CD4-positive, alpha-beta T cell treated with Interleukin-15 for 4 hours (primary cell): ENCODE results near the gene PLEKHG2.
A peak's percentile ranks its signal among the peaks of the same experiment; 100 is the strongest.

Experiments used
- DNase-seq: peaks from one replicate; pipeline ENCODE4 v3.0.0-alpha.2; 2020; ENCODE audit warnings: low spot score

Gene PLEKHG2

DNA sequence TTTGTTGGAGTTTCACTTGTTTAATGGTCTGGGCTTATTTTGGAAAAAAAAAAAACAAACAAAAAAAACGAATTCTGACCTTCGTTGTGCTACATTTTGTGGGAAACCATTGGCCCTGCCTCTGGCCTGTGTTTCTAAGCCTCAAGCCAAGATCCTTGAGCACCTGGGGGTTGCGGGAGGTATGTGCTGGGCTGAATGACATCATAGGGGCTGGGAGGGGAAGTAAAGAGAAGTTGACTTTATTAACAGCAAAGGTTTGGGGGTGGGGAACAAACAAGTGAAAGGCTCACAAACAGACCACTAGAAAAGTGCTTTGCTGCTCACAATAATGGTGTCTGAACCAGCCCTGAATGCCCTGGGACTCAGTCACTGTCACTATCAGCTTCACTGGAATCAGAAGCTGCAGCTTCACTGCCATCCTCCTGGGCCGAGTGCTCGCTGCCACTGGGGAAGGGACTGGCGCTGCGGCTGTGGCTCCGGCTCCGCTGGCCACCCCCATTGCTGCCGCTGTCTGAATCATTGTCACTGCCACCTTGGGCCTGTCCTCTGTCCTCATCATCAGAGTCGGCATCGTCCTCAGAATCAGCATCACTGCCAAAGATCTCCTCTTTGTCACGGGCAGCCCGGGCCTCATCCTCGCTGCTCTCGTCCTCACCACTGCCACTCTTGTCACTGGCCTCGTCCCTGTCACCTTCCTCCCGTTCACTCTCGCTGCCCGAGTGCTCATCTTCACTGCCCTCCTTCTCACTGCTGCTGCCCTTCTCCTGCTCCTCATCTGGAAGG is 26.6 kb upstream of the PLEKHG2 start:
- no peak for DNase-seq

DNA sequence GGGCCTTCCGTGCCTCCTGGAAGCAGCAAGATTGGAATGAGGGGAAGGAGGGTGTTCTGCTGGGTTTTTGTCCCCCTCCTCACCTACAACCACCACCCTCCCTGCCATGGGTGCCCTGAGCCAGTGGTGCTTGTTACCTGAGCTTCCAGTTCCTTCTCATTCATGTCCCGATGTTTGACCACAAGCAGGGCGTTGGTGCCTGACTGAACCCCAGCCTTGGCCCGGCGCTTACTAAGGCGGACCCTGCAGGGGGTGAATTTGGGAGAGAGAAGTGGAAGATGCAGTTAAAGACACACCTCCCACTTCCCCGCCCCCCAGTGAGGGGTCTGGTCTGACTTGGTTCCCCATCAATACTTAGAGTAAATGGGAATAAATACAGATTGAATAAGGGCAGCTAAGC is 25.9 kb upstream of the PLEKHG2 start:
- DNase-seq: no peak

DNA sequence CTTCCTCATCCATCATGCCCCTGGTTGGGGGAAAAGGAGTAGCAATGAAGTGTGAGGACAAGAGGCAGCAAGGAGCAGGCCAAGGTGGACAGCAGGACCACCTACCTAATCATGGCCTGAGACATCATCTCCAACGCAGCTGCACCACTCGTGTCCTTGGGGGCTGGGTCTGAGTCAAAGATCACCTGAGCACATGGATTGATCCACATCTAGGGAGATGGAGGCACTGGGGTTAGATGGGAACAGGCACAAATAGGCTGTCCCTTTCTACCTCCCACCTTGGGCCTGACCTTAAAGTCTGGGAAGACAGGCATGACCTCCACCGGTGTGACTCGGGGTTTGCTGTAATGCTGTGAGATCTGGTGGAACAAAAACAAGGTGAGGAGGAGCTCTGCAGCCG is 23.8 kb upstream of the PLEKHG2 start:
- DNase-seq: no peak

DNA sequence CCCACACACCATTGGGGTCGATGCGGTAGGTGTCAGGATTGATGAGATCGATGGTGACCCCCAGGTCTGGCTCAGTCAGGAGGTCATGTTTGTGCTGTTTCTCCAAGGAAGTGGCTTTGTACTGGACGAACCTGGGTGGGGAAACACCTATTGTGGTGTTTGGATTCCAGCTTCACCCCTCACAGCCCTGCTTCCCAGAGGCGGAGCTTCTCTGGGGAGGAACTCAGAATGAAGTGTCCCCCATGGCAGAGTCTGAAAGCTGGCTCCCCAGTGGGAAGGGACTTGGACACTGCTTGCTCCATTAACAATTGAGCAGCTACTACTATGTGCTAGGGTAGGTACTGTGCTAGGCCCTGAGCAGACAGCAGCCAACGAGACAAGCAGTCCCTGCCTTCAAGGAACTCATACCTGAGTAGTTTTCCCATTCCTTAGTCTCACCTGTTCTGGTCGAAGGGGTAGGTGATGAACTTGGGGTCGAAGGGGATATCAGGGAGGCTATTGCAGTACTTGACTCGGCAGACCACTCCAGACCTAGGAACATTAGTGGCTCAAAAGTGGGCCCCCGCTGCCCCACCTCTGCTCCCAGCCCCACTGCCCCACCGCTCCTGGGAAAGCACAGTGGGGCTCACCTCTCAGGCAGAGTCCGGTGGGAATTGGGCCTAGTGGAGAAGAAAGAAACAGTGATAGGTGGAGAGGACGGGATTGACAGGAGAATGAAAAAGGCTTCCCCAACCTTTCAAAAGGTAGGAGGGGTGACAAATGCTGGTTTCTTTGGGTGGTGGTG is 22.6 kb upstream of the PLEKHG2 start:
- no peak for DNase-seq

DNA sequence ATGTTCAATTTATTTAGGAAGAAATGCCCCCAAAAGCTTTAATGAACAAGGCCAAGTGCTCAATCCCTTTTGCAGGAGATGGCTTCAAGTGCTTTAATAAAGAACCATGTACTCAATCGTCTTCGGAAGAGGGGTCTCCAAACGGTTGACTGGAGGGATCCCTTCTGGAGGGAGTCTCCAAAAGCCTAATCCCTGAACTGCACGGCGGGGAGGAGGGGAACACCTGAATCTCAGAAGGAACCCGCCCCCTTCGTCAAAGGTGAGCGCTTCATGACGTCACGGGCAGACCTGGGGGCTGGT is 22.1 kb upstream of the PLEKHG2 start:
- peak; percentile 72 for DNase-seq

DNA sequence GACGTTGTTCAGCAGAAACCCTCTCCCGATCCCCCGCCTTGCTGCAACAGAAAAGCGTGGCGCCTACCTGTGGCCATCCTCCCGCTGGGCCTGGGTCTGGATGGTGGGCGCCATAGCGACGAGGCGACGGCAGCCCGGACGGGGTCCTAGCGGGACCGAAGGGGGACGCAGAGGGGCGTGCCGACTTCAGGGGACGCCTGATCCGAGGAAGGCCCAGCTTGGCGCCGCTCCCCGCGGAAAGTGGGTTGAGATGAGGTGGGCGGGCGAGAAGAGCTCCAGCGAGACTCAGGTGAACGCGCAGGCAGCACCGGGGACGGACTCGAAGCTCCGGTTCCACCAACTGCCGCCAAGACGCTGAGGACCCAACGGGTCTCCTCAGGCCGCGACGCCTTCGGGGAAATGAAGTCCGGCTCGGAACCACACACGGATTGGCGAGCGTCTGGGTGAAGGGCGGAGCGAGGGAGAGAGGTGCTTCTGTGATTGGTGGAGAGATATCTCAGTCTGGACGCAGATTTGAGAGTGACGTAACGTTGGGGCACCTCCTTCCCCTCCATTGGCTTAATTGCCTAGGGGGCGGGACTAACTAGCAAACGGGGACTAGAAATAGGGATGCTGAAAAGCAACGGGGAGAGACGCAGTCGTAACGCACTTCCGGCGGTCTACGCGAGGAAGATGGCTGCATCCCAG is 21.6 kb upstream of the PLEKHG2 start, which contains the start of the genes MED29 and PAF1:
TSS of gene MED29 (plus strand) at position 628 of the 687 bp plus-strand sequence. CDS start at position 673, 45 bp downstream.
TSS of gene PAF1 (minus strand) at position 356 of the 687 bp plus-strand sequence. CDS start at position 114, 242 bp downstream.
- DNase-seq: peak; percentile 99

DNA sequence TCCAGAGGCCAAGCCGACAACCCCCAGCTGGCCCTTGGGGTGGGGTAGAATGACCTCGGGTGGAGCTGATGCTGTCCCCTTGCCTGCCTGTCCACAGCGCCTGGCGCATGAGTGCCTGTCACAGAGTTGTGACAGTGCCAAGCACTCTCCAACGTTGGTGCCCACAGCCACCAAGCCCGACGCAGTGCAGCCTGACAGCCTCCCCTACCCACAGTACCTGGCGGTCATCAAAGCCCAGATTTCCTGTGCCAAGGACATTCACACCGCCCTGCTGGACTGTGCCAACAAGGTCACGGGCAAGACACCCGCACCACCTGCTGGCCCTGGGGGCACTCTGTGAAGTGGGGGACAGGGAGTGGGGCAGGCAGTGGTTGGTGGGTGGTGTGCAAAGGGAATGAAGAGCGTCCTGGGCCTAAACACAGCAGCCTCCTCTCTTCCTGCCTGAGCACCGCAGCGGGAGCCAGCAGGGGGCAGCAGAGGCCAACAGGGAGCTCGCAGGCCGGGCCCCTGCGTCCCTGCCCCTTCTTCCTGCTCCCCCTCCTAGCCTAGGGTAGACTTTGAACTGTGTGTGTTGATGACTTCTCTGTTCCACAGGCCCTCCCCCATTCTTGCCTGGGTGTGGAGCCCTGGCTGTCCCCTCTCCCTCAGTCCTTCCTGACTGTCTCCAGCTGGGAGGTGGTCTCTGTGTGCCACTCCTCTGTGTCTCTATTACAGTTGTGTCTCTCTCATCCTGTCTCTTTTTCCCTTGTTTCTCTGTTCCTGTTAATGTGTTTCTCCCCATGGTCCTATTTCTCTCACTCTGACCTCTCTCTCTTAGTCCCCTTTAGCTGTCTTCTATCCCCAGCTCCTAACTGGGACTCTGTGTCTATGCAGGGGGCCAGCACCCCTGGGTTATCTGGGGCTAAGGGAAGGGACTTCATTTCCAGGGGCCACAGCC is 14.8 kb upstream of the PLEKHG2 start:
- peak; percentile 95 for DNase-seq

DNA sequence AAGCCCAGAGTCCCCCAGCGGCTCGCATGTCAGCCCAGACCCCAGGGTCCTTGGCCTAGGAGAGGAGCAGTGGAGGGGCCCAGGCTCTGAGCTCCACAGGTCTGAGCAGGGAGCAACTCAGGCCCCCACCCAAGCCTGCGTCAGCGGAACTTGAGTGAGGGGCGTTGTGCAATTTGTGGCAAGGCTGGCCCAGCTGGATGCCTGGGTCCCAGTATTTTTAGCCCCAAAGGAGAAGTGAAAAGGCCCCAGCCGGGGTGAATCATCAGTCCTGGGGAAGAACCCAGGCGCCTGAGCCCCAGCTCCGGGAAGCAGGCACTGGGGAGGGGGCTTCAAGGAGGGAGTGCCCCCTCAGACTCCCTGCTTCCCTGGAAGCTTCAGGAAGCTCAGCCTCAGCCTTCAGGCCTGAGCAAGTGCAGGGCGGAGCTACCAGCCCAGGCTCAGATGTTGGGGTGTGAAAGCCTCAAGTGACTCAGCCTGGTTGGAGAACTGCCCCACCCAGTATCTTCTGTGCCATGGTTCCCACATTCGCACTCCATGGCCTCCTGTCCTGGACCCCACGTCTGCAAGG is 14.1 kb upstream of the PLEKHG2 start:
- peak; percentile 79 for DNase-seq

DNA sequence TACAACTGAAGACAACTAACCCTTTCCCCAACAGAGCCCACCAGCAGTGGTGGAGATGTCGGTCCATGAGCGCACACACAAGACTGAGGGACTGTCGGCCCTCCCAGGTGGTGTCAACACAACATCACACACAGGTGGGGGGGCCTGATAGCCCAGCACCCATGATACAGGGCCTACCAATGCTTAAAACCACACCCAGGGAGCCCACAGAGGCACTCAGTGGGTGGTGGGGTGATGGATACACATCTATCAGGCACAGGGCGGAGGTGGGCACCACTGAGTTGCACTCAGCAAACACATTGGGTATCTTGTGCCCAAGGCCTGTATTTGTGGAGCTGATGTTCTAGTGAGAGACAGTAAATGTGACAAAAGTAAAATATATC is 12.8 kb upstream of the PLEKHG2 start:
- DNase-seq: no peak

DNA sequence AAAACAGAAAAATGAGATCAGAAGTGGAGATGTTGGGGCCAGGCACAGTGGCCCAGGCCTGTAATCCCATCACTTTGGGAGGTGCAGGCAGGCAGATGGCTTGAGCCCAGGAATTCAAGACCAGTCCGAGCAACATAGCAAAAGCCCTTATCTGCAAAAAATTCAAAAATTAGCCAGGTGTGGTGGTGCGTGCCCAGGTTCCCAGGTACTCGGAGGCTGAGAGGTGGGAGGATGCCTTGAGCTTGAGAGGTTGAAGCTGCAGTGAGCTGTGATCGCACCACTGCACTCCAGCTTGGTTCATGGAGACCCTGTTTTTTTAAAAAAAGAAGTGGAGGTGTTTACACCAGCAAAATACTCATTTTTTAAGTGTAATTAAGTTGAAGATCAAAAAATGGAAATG is 12.4 kb upstream of the PLEKHG2 start:
- no peak for DNase-seq

DNA sequence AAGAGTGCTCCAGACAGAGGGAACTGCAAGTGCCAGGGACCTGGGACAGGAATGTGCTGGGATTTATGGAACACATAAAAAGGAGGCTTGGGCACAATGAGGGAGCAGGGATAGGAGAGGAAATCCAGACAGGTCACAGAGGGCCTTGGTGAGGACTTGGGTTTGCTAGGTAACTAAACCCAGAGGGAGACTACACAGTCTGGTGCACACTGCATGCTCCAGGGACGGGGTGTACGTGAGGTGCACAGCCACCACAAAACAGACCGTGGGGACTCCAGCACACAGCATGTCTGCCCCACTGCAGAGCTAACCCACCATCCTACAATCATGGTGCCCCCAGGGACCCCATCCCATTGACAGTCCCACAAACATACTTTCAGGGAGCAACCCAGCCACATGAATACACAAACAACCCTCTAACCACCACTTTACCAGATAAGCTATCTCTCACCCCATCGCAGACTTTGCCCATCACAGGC is 11.4 kb upstream of the PLEKHG2 start:
- no peak for DNase-seq

DNA sequence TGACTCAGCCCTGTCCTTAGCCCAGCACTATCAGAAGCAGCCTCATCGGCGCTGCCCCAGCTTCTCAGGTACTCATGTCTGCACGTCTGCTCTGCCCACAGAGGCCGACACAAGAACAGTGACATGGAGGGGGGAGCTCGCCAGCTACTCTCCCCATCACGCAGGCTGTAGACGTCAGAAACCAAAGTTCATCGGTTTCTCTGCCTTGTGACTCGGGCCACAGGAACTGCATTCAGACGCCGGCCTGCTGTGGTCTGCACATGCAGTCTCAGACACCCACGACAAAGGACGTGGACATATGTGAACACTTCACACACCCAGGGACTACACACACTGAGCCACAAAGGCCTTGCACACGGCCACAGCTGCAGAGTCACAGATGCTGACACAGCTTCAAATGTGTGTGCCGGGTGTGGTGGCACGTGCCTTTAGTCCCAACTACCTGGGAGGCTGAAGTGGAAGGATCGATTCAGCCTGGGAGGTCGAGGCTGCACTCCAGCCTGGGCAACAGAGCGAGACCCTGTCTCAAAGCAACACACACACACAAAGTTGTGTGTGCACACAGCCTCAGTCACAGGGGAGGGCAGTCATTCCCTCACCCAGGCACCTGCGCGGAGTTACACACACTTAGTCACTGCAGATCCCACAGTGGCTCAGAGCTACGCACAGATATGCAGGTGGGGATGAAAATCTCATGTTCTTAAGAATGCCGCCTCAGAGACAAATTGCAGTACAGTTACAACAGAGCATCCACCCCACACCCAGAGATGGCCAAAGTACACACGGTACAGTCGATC is 10.7 kb upstream of the PLEKHG2 start:
- peak; percentile 91 for DNase-seq

DNA sequence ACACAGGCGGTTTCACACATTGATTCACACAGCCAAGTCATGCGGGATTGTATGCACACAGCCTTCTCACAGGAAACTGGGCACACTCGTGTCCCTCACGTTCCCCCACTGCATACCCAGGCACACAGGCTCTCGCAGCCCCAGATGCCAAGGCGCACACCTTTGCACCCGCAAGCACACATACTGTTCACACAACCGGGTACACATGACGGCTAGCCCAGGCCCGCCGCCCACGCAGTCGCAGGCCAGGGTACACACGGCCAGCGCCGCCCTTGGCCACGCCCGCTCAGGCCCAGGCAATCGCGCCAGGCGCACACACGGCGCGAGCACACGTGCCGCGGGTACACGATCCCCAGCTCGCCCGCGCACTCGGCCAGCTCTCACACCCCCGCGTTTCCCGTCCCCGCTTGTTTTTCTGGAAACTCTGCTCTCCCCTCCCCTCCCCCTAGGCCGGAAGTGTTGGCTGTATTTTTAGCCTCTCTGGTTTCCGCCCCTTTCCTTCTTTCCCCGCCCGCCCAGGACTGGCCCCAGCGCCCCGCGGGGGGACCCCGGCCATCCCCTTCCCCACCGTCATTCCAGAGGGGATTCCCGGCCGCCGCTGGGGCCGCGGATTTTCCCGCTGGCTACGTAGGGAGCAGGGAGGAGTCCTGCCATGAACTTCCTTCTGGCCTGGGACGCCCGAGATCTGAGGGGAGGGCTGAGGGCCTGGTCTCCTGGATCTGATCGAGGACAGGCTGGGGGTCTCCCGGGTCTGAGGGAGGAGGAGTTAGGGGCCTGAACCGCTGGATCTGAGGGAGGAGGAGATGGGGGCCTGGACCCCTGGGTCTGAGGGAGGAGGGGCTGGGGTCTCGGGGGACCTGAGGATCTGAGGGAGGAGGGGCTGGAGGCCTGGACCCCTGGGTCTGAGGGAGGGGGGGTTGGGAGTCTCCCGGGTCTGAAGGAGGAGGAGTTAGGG is 9.8 kb upstream of the PLEKHG2 start:
- DNase-seq: peak; percentile 79

DNA sequence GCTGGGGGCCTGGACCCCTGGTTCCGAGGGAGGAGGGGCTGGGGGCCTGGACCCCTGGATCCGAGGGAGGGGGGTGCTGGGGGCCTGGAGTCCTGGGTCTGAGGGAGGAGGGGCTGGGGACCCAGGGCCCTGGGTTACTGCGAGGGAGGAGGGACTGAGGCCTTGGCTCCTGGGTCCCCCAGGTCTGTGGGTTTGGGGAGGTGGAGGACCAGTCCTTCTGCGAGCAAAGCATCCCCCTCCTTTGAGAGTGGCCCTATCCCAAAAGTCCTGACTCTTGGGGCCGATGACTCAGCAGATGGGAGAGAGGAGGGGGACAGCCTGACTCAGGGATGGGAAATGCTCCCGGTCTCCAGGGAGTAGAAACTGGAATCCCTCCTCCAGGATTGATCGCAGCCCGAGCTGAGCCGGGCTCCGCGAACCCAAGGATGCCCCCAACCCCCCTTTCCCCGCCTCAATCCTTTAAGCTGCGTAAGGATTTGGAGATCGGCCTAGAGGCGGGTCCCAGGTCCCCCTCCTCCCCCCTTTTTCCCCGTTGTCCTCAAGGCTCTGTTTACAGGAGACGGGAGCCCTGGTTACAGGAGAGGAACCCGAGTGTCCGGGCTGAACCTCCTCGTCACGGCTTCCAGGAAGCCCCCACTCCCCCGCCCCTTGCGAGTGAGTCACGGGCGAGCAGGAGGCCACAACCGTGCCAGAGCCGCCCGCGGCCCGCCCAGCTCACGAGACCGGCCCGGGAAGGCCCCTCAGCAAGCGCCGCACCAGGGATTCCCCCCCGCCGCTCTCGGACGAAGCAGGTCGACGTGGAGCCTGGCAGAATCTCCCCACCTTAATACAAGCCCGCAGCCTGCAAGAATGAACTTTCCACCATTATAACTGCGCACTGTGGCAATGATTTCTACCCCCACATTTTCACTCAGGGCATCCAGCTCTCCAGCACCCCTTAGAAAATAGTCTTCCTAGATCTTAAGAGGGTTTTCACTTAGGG is 8.8 kb upstream of the PLEKHG2 start:
- peak; percentile 96 for DNase-seq

DNA sequence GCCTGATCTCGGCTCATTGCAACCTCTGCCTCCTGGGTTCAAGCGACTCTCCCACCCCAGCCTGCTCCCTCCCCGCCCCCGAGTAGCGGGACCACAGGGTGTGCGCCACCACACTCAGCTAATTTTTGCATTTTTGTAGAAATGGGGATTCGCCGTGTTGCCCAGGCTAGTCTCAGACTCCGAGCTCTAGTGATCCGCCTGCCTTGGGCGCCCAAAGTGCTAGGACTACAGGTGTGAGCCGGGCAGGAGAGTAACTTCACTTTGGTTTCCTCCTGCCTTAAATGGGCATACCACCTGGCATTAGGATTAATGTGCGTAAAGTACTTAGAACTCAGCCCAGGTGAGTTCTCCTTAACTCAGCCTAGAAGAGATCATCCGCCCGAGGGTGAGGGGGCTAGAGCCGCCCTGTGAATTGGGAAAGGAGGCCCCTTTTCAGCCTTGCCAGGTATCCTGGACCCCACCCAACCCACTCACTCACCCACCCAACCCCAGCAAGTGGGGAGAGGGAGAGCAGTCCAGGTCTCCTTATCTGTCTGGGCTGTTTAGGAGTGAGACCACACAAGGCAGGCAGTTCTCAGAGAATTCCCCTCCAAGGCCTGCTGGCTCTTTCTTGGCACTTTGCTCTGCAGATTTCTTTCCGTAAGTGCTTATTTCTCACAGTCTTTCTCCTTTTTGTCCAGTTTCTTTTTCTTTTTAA is 7.1 kb upstream of the PLEKHG2 start:
- peak; percentile 35 for DNase-seq

DNA sequence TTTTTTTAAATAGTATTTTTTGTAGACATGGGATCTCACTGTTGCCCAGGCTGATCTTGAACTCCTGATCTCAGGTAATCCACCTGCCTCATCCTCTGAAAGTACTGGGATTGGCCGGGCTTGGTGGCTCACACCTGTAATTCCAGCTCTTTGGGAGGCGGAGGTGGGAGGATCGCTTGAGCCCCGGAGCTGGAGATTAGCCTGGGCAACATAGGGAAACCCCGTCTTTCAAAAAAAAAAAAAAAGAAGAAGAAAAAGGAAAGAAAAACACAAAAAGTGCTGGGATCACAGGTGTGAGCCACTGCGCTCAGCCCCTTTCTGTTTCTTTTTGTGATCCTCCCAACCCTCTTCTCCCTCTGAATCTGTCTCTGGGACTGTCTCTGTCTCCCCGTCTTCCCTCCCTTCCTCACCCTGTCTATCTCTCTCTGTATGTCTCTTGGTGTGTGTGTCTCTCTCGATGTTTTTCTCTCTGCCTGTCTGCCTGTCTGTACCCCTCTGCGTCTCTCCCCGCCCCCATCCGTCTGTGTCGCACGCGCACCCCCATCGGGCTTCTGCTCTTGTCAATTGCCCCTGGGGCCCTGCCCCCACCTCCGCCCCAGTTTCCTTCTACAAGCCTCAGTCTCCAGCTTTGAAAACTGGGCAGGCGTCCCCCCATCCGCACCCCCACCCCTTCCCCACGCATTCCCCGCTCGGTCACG is 6.4 kb upstream of the PLEKHG2 start:
- DNase-seq: peak; percentile 92
